ENCODE data around the gene MIOX.

MIOX gene

GRCh38 chr22:50479721-50480120 is 6.9 kb upstream of the MIOX start:
- peaks cover 39% of the 10 kb centered on the region for H3K4me1 Mint-ChIP-seq
- no peak for TF ChIP-seq CTCF (IDR thresholded peaks at IDR 0.05)
- peak overlapping the region; percentile 67 for H3K4me3 Mint-ChIP-seq
- no peak overlapping the region for H3K27ac Mint-ChIP-seq
- H3K36me3 Mint-ChIP-seq (ENCODE audit: low read depth), result no peaks in the 10 kb centered on the region
- H3K9me3 Mint-ChIP-seq, result peaks cover 8% of the 10 kb centered on the region
- no peak for DNase-seq
- H3K27me3 Mint-ChIP-seq (ENCODE audit: low read depth, poor library complexity), result peaks cover 36% of the 10 kb centered on the region

GRCh38 chr22:50481045-50481439 is 5.6 kb upstream of the MIOX start:
- Mint-ChIP-seq H3K36me3 (ENCODE audit: low read depth) (no peaks in the 10 kb centered on the region), H3K4me3 (peak overlapping the region; percentile 45), H3K4me1 (peaks cover 41% of the 10 kb centered on the region), H3K27me3 (ENCODE audit: low read depth, poor library complexity) (peaks cover 45% of the 10 kb centered on the region), H3K27ac (no peak overlapping the region), H3K9me3 (peaks cover 8% of the 10 kb centered on the region)
- no peak for DNase-seq
- no peak for TF ChIP-seq CTCF (IDR thresholded peaks at IDR 0.05)

DNA sequence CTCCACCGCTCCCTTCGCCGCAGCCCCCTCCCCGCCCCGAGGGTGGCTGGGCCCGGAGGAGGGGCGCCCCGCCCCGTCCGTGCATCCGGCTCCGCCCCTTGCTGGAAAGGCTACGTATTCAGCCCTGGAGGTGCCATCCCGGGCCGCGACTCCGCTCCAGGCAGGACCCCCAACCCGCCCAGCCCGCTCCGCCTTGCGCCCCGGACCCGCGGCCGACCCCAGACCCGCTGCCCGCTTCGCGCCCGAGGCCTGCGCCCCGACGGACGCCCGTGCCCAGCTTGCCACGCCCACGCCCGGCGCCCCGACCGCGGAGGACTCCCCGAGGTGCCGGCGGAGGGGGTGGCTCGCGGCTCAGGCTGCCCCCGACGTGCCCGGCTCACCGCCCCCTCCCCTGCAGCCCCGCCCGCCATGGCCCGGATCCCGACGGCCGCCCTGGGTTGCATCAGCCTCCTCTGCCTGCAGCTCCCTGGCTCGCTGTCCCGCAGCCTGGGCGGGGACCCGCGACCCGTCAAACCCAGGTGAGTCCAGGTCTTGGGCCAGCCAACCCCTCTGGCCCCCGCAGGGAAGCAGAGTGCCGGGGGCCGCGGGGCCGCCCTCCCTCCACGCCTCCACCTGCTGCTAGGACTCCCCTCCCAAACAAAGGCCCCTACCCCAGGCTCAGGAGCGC is 5.1 kb upstream of the MIOX start, which contains the start of gene ADM2:
Gene ADM2 (plus strand): TSS at position 104 of the 667 bp plus-strand sequence. CDS start 305 bp downstream, at position 409.
- Mint-ChIP-seq H3K36me3 (ENCODE audit: low read depth) (no peaks in the 10 kb centered on the region), H3K4me1 (peaks cover 43% of the 10 kb centered on the region), H3K27ac (no peak within 1 kb of the TSS), H3K4me3 (peak within 1 kb of the TSS; percentile 67), H3K27me3 (ENCODE audit: low read depth, poor library complexity) (peaks cover 46% of the 10 kb centered on the region), H3K9me3 (peaks cover 8% of the 10 kb centered on the region)
- peak; percentile 80 for DNase-seq
- TF ChIP-seq CTCF (IDR thresholded peaks at IDR 0.05), result no peak

DNA sequence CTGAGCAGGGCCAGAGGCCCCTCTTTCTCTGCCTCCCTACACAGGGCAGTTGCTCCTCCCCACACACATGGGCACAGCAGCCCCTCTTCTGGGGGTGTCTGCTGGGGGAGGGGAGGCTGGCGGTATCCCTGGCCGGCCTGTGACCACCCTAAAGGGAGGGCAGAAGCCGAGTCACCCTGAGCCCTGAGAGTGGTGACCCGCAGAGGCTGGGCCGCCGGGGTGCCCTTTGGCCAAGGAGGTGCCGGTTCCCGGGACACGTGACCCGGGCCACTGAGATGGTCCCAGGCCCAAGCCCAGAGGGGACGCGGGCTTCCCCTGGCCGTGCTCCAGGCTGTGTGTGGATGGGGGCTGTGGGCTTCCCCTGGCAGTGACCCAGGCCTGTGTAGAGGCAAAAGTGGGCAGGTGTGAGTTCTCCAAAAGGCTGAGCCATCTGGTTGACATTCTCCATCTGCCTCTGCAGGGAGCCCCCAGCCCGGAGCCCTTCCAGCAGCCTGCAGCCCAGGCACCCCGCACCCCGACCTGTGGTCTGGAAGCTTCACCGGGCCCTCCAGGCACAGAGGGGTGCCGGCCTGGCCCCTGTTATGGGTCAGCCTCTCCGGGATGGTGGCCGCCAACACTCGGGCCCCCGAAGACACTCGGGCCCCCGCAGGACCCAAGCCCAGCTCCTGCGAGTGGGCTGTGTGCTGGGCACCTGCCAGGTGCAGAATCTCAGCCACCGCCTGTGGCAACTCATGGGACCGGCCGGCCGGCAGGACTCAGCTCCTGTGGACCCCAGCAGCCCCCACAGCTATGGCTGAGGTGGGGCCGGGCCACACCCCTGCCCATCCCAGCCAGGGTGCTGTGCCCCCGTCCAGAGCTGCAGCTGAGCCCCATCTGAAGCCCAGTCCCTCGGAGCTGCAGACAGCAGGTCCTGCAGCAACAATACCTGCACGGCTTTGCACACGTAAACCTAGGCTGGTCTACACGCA is 4.3 kb upstream of the MIOX start:
- H3K36me3 Mint-ChIP-seq (ENCODE audit: low read depth), result no peaks in the 10 kb centered on the region
- DNase-seq, result no peak
- H3K4me1 Mint-ChIP-seq, result peaks cover 40% of the 10 kb centered on the region
- no peak for TF ChIP-seq CTCF (IDR thresholded peaks at IDR 0.05)
- peaks cover 43% of the 10 kb centered on the region for H3K27me3 Mint-ChIP-seq (ENCODE audit: low read depth, poor library complexity)
- H3K4me3 Mint-ChIP-seq, result peak overlapping the region; percentile 61
- peaks cover 8% of the 10 kb centered on the region for H3K9me3 Mint-ChIP-seq
- H3K27ac Mint-ChIP-seq, result no peak overlapping the region

DNA sequence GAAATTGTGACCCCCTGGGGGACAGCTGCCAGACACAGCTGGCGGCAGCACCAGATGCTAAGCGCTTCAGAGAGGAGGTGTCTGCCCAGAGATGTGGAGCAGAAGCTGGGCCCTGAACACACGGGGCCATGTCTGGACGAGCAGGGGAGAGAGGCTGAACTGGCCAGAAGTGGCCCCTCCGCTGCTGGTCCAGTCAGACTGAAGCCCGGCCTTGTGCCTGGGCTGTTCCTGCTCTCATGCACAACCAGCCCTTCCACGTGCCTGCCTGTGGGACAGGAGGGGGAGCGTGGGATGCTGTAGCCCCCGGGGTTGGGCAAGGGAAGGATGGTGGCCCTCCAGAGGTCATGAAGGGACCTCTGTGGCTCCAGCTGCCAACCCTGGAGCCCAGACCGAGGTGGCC is 3.6 kb upstream of the MIOX start:
- no peak for TF ChIP-seq CTCF (IDR thresholded peaks at IDR 0.05)
- H3K27ac Mint-ChIP-seq, result no peak overlapping the region
- DNase-seq, result no peak
- H3K4me1 Mint-ChIP-seq, result peaks cover 34% of the 10 kb centered on the region
- peaks cover 39% of the 10 kb centered on the region for H3K27me3 Mint-ChIP-seq (ENCODE audit: low read depth, poor library complexity)
- H3K36me3 Mint-ChIP-seq (ENCODE audit: low read depth), result no peaks in the 10 kb centered on the region
- no peak overlapping the region for H3K4me3 Mint-ChIP-seq
- H3K9me3 Mint-ChIP-seq, result peaks cover 8% of the 10 kb centered on the region
